GM18526 (cell line): ENCODE results near the gene TBCD.

Experiments
- POLR2A ChIP-seq: IDR thresholded peaks from 3 replicates; pipeline ENCODE4 v1.6.1; 2011; ENCODE audit not compliant: insufficient read length; ENCODE audit errors: extremely low read depth

Gene TBCD

DNA sequence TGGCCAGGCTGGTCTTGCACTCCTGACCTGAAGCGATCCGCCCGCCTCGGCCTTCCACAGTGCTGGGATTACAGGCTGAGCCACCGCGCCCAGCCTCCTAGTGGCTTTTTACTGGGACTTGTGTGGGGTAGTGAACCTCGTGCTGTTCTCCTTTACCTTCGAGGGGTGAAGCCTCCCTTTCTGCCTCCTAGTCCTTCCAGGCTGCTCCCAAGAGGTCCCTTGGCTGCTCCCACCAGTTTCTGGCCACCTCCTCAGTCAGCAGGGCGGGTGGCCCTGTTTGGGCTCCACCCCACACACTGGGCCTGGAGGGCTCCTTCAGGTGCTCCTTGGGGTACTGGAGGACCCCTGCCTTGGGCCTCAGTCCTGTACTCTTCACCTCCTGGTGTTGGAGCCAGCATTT is 158.9 kb downstream of the TBCD start:
- no peak for TF ChIP-seq POLR2A

DNA sequence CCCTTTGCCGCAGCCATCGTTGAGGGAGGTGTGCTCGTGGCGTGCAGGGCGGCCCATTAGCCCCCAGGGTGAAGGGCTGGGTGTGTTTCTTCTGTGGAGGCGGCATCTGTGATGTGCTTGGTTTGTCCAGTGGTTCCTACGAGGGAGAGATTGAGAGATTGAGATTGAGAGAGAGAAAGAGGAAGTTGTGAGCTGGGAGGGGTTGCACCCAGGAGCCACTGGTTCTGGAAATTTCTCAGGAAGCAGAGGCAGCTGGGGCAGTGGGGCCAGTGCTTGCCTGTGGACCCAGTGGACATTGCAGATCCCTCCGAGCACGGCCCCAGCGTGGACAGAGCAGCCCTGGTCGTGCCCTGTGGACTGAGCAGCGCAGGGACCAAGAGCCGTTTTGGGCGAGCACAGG is 160.0 kb downstream of the TBCD start:
- no peak for TF ChIP-seq POLR2A

DNA sequence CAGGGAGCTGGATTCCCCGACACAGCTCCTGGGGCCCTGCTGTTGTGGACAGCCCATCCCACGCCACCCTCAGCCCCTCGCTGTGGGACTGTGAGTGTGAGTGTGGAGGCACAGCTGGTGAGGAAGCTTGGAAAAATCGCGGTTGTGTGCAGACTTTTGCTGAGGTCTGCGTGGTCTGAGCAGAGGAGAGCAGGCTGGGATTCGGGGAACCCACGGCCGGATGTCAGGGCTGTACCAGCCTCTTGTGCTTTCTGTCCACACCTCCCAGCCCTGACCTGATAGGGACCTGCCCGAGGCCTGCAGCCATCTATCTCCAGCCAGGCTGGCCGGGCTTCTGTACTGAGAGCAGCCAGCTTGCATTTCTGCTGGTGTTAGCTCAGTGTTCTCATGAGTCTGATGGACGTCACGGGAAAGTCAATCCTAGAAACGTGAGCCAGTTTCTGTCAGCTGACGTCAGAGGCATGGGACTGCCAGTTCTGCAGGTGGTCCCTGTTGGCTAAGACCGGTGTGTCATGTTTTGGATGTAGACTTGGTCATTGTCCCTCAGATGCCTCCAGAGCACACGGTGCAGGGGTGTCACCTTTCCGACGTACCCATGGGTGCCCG is 160.7 kb downstream of the TBCD start:
- no peak for TF ChIP-seq POLR2A

DNA sequence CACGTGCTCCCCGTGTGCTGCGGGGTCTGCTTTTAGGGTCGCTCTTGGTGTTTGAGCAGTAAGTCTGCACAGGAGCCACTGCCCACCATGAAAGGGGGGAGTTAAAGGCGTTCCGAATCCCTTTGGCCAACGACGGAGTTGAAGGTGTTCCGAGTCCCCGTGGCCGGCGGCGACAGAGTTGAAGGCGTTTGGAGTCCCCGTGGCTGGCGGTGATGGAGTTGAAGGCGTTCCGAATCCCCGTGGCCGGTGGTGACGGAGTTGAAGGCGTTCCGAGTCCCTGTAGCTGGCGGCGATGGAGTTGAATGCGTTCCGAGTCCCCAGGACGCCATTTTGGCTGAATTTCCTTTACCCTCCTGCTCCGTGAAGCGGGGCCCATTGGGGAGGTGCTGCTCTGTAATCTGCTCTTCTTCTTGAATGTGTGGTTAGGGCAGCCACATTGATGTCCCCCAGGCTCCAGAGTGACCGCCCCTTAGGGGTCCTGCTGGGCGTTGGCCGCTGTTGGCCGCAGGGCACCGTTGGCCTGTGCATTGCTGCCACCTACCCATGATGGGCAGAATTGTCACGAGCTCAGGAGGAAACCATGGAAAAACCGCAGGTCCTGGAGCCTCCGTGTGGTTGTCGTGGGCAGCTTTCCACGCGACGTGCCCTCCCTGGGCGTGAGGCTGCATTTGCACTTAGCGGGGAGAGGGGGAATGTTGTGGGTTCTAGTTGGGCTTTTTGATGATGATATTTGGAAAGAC is 161.6 kb downstream of the TBCD start:
- TF ChIP-seq POLR2A, result no peak

DNA sequence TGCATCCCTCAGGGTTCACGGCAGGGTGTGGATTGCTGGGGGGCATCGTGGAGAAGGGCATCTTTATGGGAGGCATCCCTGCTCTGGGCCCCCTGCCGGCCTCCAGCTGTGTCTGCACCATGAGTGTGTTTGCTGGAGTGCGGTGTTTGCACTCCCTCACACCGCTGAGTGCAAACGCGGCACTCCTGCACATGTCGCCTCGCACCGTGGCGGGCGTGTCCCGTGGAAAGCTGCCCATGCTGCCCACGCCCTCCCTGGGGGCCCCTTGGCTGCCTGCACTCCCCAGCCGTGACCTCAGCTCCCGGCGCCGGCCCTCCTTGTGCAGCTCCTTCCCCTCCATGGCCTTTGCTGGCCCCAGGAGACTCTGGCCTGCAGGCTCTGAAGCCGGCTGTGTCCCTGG is 162.5 kb downstream of the TBCD start:
- TF ChIP-seq POLR2A, result no peak

DNA sequence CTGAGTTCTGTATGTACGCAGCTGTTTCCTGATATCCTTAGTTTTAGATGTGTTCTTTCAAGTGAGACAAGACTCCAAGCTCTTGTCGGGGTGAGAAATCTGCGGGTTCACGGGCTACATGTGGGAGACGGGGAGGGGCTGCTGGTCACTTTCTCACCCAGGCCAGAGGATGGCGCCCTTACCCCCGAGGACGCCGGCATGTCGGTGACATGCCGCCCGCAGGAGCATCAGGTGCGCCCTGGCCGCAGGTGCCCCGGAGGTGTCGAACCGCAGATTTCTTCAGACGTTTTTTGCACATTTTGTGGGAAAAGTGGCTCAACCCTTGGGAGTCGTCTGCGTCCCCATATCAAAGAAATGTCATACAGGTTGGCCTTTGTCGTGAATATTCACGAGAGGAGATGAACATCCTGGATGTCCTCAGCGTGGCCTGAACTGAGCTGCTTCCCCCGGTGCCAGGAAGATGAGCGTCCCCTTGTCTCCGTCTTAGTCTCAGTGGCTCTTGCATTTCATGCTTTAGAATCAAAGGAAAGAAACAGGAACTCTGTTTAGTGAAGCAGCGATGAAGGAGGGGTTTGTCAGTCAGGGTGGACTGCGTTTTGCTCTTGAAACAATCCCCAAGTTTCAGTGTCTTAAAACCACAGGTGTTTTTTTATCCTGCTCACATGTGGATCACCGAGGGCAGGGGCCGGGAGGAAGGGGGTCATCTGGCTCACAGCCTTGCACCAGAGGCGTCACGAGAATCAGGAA is 163.3 kb downstream of the TBCD start:
- TF ChIP-seq POLR2A, result no peak

DNA sequence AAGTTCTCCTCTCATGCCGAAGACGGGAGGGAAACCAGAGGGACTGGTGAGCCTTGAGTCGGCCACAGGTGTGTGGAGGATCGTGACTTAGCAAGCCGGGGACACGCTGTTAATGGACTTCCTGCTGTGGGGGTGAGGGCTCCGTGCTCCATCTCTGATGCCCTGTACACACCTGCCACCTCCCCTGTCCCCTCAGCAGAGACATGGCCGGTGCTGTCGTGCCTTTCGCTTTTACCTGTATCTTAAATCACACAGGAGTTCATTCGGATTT is 163.8 kb downstream of the TBCD start:
- TF ChIP-seq POLR2A, result no peak

DNA sequence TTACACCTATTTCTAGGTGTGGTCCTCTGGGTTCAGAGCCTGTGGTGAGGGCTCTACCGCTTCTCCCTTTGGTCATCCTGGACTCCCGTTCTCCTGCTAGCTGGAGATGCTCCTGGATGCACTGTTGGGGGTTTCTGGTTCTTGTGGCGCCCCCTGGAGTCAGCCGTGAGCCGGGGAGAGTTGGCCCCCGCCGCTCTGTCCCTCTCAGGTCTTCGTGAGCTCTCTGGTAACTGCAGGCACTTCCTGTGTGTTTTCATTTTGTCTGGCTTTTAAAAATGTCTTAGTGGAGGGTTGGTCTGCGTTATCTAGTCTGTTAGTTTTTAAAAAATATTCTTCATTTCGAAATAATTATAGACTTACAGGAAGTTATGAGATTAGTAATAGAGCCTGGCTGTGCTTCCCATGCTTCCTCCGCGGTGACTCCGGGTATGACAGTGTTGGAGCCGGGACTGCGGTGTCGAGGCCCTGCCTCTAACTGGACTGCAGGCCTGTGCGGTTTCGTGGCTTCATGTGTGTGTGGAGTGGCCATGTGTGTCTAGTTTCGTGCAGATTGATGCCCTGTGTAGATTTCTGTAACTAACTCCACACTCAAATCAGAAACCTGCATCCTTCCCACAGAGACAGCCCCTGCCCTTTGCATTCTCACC is 166.0 kb downstream of the TBCD start:
- TF ChIP-seq POLR2A, result no peak

DNA sequence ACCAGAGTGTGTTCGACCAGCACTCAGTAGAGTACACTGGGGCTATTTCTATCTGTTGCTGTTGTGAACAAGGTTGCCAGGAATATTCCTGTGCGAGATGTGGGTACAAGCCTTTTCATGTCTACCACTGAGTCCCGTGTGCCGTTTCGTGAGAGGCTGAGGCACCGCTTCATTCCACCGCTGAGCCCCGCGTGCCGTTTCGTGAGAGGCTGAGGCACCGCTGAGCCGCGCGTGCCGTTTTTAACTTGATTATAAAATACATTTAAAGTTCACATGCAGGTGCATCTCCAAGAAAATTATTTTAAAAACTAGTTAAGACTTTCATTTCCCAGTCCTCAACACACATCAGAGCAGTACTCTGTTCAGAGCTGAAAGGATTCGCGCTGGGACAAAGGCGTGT is 166.6 kb downstream of the TBCD start:
- no peak for TF ChIP-seq POLR2A

DNA sequence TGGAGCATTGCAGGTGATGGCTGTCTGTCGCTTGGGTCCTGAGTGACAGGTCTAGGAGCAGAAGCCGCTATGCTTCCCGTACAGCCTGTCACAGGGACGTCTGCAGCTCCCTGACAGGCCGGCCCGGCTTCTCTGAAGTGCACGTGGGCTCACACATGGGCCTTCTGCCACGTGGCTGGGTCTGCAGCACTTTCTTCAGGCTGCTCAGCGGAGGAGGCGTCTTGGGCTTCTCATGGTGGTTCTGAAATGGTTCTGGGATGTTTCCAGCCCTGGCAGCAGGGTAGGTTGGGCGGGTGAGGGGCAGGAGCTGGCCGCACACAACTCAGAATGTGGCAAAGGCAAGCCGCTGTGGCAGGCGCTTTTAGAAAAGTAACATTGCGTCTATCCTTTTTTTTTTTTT is 168.3 kb downstream of the TBCD start:
- TF ChIP-seq POLR2A, result no peak

DNA sequence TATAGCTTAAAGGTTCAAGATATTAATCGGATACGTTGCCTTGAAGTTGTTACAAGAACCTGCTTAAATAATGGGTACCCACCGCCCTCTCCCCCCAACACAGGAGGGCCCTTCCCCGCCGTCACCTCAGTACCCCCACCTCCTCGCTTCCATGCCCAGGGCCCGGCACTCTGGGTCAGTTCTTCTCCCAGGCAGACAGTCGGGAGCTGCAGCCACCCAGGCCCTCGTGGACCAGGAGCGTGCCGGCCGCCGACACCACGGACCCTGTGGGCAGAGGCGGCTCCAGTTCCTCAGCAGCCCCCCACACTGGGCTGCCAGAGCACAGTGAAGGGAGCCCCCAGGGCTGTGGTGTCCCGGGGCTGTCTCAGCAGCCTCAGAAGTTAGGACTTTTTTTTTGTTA is 168.8 kb downstream of the TBCD start:
- TF ChIP-seq POLR2A, result no peak

DNA sequence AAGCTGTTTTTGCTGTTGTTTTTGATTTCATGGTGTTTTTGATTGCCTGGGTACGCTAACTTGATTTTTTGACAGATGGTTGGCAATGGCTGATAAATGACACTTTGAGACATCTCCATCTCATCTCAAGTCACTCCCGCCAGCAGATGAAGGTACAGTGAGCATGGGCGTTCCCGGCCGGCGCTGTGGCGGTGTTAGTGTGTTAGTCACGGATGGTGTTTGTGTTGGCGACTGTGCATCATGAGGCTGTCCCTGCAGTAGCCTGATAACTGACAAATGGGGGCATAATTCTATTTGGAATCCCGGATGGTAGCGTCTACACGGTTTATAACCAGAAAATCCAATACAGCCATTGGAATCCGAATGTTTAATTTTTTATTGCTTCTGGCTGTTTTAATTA is 169.6 kb downstream of the TBCD start:
- no peak for TF ChIP-seq POLR2A

DNA sequence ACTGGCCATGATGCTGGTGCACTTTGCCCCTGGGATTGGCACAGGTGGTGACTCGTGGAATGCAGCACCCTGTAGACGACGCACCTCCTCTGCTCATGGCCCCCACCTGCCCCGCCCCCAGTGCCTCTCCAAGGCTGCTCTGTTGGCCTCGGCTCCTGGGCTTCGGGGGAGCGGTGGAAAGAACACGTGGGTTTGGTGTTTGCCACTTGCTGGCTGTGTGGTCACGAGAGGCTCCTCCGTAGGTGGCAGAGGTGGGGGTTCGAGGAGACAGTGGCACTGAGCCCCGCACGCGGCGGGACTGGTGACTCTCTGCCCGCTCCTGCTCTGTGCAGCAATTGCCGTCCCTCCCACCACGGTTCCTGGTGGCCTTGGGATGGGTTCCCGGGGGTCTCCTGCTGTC is 170.8 kb downstream of the TBCD start:
- TF ChIP-seq POLR2A, result no peak

DNA sequence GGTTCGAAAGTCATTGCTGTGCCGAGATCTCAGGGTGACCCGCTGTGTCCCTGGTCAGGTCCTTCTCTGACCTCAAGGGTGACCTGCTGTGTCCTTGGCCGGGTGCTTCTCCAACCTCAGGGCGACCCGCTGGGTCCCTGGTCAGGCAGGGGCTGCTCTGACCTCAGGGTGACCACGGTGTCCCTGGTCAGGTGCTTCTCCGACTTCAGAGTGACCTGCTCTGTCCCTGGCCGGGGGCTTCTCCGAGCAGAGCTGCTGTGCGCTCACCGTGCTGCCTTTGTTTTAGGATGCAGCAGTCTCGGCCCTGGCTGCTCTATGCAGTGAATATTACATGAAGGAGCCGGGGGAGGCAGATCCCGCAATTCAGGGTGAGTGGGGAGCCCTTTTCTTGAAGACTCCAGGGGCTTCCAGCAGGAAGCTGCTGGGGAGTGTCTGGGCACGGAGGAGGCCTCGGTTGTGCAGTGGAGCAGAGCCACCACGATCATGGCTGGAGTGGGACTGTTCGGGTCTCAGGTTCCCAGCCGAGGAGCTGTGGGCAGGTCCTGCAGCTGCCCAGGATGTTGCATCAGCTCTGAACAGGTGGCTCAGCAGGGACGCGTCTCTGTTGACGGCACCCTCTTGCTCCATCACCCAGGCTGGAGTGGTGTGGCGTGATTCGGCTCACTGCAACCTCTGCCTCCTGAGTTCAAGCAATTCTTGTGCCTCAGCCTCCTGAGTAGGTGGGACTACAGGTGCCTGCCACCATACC is 171.7 kb downstream of the TBCD start:
- no peak for TF ChIP-seq POLR2A

DNA sequence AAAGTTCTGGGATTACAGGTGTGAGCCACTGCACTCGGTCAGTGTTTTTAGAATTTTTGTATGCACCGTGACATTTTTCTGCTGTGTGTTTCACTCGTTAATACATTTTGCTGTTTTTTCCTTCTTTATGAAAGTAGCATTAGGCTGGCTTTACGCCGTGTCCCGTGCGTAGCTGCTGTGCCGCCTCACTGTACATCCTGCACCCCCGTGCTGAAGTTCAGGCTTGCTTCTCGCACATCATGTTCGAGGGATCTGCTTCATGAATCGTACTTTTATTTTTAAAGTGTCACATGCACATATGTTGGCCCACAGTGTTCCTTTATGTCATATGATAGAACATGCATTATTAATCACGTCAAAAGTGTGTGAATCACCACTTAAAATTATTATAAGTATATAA is 172.3 kb downstream of the TBCD start:
- no peak for TF ChIP-seq POLR2A
